ENCODE results near the gene C2orf74. TPM values are rescaled to one million over a fixed set of nuclear protein-coding genes. Genes with fewer than 3 reads are reported as not detected.
"Not testable (repeated sequence)": the region's sequence is repeated elsewhere in the genome, so short reads cannot be mapped to it uniquely, and the experiment has no call there.

Gene C2orf74
- total RNA-seq, 1 donor from 2014 or later: 11.5 TPM

DNA sequence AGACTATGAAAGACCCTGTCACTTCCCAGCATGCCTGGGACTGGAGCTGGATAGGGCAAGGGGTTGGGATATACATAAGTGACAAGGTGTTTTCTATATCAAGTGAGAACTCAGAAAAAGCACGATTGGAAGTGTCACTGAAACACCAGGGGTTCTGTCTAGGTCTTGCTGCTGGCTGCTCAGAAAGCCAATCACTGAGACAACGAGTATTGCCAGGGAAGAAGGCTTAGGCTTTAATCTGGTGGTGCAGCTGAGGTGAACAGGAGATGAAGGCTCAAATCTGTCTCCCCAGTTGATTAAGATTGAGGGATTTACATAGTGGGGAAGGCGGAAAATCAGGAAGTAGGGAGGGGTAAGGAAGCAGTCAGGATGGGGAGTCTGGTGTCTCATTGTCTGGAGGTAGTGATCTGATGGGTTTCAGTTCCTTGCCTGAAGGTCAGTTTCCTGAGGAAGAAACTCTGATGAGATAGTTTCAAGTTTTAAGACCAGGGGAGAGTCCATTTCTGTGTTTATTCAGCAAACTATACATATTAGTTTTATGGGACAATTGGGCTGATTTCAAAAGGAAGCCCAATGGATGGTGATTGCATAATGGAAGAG is 3.5 kb upstream of the C2orf74 start:
- Histone ChIP-seq H3K27me3 (ENCODE audit: insufficient read depth, low read length) (no peaks in the 10 kb centered on the region), H3K9me3 (ENCODE audit: insufficient read depth, low read depth, low read length) (no peaks in the 10 kb centered on the region), H2AFZ (ENCODE audit: low read depth, low read length) (no peak overlapping the region), H3K79me2 (ENCODE audit: insufficient read depth, low read length) (no peaks in the 10 kb centered on the region), H3K4me3 (ENCODE audit: insufficient read depth, low read depth, low read length) (no peak overlapping the region), H3K4me2 (ENCODE audit: low read length) (no peak overlapping the region), H3K36me3 (ENCODE audit: insufficient read depth, low read length) (no peaks in the 10 kb centered on the region), H4K20me1 (ENCODE audit: insufficient read depth, low read length) (no peaks in the 10 kb centered on the region), H3K4me1 (ENCODE audit: insufficient read depth, low read length) (no peaks in the 10 kb centered on the region), H3K27ac (ENCODE audit: low read depth, low read length) (no peak overlapping the region), H3K9ac (ENCODE audit: low read length) (no peak overlapping the region)
- DNase-seq (ENCODE audit: low read depth) (no peak), FAIRE-seq (no peak)
- TF ChIP-seq, protein P1, sequence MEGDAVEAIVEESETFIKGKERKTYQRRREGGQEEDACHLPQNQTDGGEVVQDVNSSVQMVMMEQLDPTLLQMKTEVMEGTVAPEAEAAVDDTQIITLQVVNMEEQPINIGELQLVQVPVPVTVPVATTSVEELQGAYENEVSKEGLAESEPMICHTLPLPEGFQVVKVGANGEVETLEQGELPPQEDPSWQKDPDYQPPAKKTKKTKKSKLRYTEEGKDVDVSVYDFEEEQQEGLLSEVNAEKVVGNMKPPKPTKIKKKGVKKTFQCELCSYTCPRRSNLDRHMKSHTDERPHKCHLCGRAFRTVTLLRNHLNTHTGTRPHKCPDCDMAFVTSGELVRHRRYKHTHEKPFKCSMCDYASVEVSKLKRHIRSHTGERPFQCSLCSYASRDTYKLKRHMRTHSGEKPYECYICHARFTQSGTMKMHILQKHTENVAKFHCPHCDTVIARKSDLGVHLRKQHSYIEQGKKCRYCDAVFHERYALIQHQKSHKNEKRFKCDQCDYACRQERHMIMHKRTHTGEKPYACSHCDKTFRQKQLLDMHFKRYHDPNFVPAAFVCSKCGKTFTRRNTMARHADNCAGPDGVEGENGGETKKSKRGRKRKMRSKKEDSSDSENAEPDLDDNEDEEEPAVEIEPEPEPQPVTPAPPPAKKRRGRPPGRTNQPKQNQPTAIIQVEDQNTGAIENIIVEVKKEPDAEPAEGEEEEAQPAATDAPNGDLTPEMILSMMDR (IDR thresholded peaks at IDR 0.05; ENCODE audit: insufficient read depth, low read depth, low read length): no peak
- TF ChIP-seq EZH2 (IDR thresholded peaks at IDR 0.05; ENCODE audit: insufficient read depth, low read length): no peak
- Mint-ChIP-seq H3K9me3 (ENCODE audit: unreplicated experiment) (peaks cover 4% of the 10 kb centered on the region), H3K4me3 (ENCODE audit: unreplicated experiment) (no peak overlapping the region), H3K36me3 (ENCODE audit: low read depth, unreplicated experiment) (peaks cover 21% of the 10 kb centered on the region), H3K27me3 (ENCODE audit: low read depth, unreplicated experiment) (no peaks in the 10 kb centered on the region), H3K4me1 (ENCODE audit: low read depth, unreplicated experiment) (no peaks in the 10 kb centered on the region), H3K27ac (ENCODE audit: unreplicated experiment) (no peak overlapping the region)

GRCh38 chr2:61162721-61163120 is 733 bp downstream of the C2orf74 start:
- no peaks in the 10 kb centered on the region for H3K4me1 Mint-ChIP-seq (ENCODE audit: low read depth, unreplicated experiment)
- no peak overlapping the region for H3K9ac ChIP-seq (ENCODE audit: low read length)

DNA sequence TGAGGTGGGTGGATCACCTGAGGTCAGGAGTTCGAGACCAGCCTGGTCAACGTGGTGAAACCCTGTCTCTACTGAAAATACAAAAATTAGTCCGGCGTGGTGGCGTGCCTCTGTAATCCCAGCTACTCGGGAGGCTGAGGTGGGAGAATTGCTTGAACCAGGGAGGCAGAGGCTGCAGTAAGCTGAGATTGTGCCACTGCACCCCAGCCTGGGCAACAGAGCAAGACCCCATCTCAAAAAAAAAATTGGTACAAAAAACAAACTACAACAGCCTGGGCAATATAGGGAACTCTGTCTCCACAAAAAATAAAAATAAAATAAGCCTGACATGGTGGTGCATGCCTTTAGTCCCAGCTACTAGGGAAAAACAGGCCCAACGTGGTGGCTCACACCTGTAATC is 3.1 kb downstream of the C2orf74 start:
- DNase-seq (ENCODE audit: low read depth); H3K4me3 Mint-ChIP-seq (ENCODE audit: unreplicated experiment); H3K27me3 ChIP-seq (ENCODE audit: insufficient read depth, low read length); H3K27me3 Mint-ChIP-seq (ENCODE audit: low read depth, unreplicated experiment); H3K4me1 ChIP-seq (ENCODE audit: insufficient read depth, low read length); H3K9me3 Mint-ChIP-seq (ENCODE audit: unreplicated experiment); H3K9ac ChIP-seq (ENCODE audit: low read length); H3K9me3 ChIP-seq (ENCODE audit: insufficient read depth, low read depth, low read length); H3K27ac ChIP-seq (ENCODE audit: low read depth, low read length); H3K4me3 ChIP-seq (ENCODE audit: insufficient read depth, low read depth, low read length); FAIRE-seq; H3K36me3 ChIP-seq (ENCODE audit: insufficient read depth, low read length); H3K79me2 ChIP-seq (ENCODE audit: insufficient read depth, low read length); H4K20me1 ChIP-seq (ENCODE audit: insufficient read depth, low read length); H3K4me2 ChIP-seq (ENCODE audit: low read length); H2AFZ ChIP-seq (ENCODE audit: low read depth, low read length); H3K4me1 Mint-ChIP-seq (ENCODE audit: low read depth, unreplicated experiment); H3K27ac Mint-ChIP-seq (ENCODE audit: unreplicated experiment): not testable (repeated sequence)
- peaks cover 20% of the 10 kb centered on the region for H3K36me3 Mint-ChIP-seq (ENCODE audit: low read depth, unreplicated experiment)

More at GRCh38 chr2:61162721-61163120, 733 bp downstream of the C2orf74 start:
- peaks cover 3% of the 10 kb centered on the region for H3K36me3 ChIP-seq (ENCODE audit: insufficient read depth, low read length)
- no peak overlapping the region for H3K4me2 ChIP-seq (ENCODE audit: low read length)
- TF ChIP-seq, protein P1 (IDR thresholded peaks at IDR 0.05; ENCODE audit: insufficient read depth, low read depth, low read length): no peak
- TF ChIP-seq EZH2 (IDR thresholded peaks at IDR 0.05; ENCODE audit: insufficient read depth, low read length): no peak
- H3K4me1 ChIP-seq (ENCODE audit: insufficient read depth, low read length): no peaks in the 10 kb centered on the region
- Mint-ChIP-seq H3K27ac (ENCODE audit: unreplicated experiment) (no peak overlapping the region), H3K9me3 (ENCODE audit: unreplicated experiment) (peaks cover 4% of the 10 kb centered on the region), H3K27me3 (ENCODE audit: low read depth, unreplicated experiment) (no peaks in the 10 kb centered on the region), H3K4me3 (ENCODE audit: unreplicated experiment) (no peak overlapping the region), H3K36me3 (ENCODE audit: low read depth, unreplicated experiment) (peaks cover 30% of the 10 kb centered on the region)
- H2AFZ ChIP-seq (ENCODE audit: low read depth, low read length): no peak overlapping the region
- no peak overlapping the region for H3K4me3 ChIP-seq (ENCODE audit: insufficient read depth, low read depth, low read length)
- H3K9me3 ChIP-seq (ENCODE audit: insufficient read depth, low read depth, low read length): no peaks in the 10 kb centered on the region
- FAIRE-seq (no peak), DNase-seq (ENCODE audit: low read depth) (no peak)
- no peak overlapping the region for H3K27ac ChIP-seq (ENCODE audit: low read depth, low read length)
- H3K79me2 ChIP-seq (ENCODE audit: insufficient read depth, low read length): no peaks in the 10 kb centered on the region
- no peaks in the 10 kb centered on the region for H4K20me1 ChIP-seq (ENCODE audit: insufficient read depth, low read length)
- H3K27me3 ChIP-seq (ENCODE audit: insufficient read depth, low read length): no peaks in the 10 kb centered on the region
